Measurements from ENCODE around the gene GCSAM.
A peak's percentile ranks its signal among the peaks of the same experiment; 100 is the strongest.
"Not testable (repeated sequence)": the region's sequence is repeated elsewhere in the genome, so short reads cannot be mapped to it uniquely, and the experiment has no call there.

Gene GCSAM

GRCh38 chr3:112097378-112097777, 35.7 kb downstream of the GCSAM start:
- DNase-seq, result no peak

DNA sequence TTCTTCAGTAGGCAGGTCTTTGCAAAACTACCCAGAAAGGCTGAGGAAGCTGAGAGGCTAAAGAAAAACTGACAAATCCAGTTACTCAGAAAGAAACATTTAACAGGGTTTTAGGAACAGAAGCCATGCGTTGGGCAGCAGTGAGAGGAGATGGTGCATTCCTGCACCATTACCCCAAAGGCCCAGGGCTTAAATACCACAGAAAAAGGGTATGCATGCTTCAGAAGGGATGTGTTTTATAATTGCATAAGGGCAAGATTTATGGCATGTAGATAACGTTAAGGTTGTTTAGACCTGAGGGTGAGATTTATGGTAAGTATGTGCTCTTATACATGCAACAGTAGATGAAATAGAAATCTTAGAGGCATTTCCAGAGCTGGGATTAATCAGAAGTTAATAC, 36.9 kb downstream of the GCSAM start:
- DNase-seq, result no peak

GRCh38 chr3:112095731-112096130, 37.3 kb downstream of the GCSAM start:
- no peak for DNase-seq

- DNase-seq, result no peak
Measured at GRCh38 chr3:112093180-112093522, 39.9 kb downstream of the GCSAM start.

GRCh38 chr3:112092496-112093179, 40.4 kb downstream of the GCSAM start:
- peak; percentile 48 to 51 for DNase-seq

DNA sequence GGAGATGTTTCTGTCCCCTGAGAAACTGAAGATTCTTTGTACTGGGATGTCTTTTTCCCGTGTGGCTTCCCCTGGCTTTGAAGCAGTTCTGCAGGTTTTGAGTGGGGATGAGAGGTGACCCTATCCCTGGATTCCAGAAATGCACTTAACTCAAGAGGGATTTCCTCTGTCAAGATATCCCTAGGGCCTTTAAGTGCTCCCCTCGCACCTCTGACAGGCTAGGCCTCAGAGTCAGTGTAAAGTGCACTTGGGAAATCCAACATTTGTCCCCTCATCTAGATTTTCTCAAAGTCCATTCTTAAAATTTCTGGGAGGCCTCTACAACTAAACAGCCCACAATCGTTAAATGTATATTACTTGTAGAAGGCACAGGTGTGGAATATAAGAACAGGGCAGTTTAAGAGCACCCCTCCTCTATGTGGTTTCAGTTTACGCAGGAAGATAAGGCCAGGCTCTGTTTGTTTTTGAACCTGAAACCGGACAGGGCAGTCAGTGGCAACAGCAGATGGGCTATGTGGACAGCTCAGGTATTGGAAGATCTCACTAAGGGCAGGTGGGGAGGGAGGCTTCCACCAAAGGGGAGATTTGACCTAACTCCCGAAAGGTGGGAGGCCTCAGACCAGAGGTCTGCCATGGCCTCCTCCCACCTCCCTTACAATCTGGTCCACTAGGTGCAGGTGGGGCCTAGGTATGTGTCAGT, 42.0 kb downstream of the GCSAM start:
- no peak for DNase-seq

- peak; percentile 47 to 50 for DNase-seq
Measured at GRCh38 chr3:112089956-112090886, 42.8 kb downstream of the GCSAM start.

- DNase-seq, result no peak
Measured at GRCh38 chr3:112088944-112089343, 44.1 kb downstream of the GCSAM start.

GRCh38 chr3:112087746-112088145, 45.3 kb downstream of the GCSAM start:
- DNase-seq, result no peak

- DNase-seq, result no peak
Measured at GRCh38 chr3:112086875-112087524, 46.0 kb downstream of the GCSAM start.

DNA sequence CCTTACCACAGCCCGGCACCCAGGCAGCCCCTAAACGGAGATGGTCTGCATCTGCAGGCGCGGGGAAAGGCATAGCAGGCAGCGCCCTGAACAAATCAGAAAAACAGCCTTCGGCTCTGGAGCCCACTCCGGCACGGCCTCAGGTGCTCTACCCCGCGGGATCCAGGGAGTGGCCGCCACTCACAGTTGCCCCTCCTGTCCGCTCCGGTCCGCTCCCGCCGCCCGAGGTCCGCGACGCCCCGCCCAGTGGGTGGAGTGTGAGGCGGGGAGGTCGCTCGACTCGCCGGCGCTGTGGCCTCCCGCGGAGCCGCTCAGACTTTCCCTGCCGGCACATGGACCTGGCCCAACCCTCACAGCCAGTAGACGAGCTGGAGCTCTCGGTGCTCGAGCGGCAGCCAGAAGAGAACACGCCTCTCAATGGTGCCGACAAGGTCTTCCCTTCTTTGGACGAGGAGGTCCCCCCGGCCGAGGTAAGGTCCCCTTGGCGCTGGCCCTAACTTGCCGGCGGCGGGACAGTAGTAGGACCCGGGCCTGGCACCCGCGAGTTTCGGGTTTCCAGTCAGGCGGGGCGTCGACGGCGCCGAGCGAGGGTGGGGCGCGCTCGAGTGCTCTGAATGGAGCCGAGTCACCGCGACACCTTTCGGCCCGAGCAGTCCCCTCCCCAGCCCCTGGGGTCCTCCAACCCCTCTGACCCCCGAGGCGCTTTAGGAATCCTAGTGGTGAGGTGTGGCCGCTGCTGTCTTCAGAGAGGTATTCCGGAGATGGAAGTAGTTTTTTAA, 46.8 kb downstream of the GCSAM start, which contains the start of gene C3orf52:
Gene C3orf52 (plus strand): TSS at position 314 of the 779 bp plus-strand sequence. CDS start 19 bp downstream, at position 333.
- no peak for DNase-seq

- no peak for DNase-seq
Measured at GRCh38 chr3:112085735-112086075, 47.3 kb downstream of the GCSAM start.

GRCh38 chr3:112084980-112085705, 47.9 kb downstream of the GCSAM start:
- no peak for DNase-seq

- no peak for DNase-seq
Measured at GRCh38 chr3:112083239-112083638, 49.8 kb downstream of the GCSAM start.

DNA sequence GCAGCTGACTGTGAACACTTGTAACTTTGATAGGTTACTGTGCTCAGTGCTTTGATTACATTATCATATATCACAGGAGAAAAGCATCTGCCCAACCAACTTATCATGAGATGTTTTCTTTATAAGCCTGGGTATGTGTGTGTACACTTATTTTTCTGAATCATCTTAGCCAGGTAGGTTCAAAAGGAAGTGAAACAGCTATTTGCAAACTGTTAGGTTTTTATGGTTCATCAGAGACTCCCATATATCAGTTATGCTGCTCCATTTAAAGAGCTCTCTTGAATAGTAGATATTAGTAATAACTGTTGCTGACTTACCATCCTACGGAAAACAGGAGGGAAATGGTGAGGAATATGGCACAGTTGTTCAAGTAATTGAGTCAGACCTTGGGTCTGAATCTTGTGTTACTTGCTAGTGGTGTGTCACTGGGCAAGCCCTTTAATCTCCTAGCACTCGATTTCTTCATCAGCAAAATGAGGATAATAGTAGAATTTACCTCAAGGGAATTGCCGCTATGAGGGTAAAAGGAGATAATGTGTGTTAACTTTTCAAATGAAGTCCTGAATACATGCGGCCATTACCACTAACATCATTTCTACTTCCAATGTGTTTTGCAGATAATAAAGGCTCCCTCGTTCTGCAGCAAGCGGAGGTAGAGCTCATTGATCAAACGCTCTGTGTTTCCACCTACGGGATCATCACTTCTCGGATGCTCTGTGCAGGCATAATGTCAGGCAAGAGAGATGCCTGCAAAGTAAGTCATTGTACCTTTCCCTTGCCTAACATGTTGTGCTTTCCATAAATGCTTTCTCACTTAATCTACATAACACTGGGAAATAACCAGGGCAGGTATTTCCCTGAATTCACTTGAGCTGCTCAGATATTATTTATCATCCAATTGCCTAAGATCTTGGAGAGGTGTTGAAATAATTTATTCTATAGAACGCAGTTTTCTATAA, 54.6 kb downstream of the GCSAM start:
- no peak for DNase-seq

DNA sequence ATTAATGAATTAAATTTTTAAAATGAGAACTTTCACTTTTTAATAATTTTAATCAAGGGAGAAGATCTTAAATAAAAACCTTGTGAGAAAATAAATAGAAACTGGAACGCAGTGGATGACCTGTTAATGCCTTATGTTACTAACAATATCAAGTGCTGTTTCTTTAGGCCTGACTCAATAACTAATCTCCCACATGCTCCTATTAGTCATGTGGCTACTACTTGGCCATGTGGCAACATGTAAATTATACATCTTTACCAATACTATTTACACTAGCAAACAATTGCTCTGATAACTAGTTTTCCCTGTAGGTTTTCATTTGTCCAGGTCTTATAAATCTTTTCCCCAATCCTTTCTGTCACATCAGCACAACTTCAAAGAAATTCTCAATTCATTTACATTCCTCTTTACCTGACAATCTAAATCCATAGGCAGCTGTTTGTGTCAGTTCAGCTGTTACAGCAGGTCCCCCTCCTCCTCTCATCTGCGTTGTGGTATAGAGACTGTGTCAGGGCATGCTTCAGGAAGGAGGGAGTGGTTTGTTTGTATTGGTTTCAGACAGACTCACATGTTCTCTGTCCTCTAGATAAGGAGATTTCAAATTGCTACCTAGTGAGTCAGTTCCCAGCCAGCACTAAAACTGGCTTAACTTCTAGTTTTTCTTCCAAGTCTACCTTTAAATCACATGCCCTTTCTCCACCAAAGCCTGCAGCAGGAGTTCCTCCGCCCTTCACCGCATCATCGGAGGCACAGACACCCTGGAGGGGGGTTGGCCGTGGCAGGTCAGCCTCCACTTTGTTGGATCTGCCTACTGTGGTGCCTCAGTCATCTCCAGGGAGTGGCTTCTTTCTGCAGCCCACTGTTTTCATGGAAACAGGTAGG, 58.2 kb downstream of the GCSAM start:
- DNase-seq, result no peak

DNA sequence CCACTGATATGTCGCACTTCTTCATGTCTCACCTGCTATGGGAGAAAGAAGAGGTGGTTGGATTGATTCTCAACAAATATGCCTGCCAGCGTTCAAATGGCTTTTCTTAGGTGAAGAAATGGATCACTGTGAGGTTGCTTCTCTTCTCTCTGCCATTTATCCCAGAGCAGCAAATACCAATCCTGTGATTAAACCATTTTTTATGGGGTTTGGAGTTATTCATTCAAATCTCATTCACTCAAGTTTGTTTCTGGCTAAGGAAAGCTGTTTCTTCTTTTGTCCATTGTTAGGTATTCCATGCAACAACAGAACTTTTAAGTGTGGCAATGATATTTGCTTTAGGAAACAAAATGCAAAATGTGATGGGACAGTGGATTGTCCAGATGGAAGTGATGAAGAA, 59.0 kb downstream of the GCSAM start:
- DNase-seq, result no peak

GRCh38 chr3:112072387-112073060, 60.5 kb downstream of the GCSAM start:
- not testable (repeated sequence) for DNase-seq

Data from Kasumi-1 (cell line).